ENCODE measurements around the gene GPRC5B.

GPRC5B gene

GRCh38 chr16:19884611-19885450 lies at the start of gene GPRC5B:
Gene GPRC5B (minus strand): TSS chr16:19884848. CDS start chr16:19872845, 12,003 bp downstream.
- DNase-seq (ENCODE audit: low read depth, low spot score): no peak

- DNase-seq (ENCODE audit: low read depth, low spot score): no peak
Observed at GRCh38 chr16:19933740-19934139, 49.1 kb upstream of the GPRC5B start.

GRCh38 chr16:19929062-19929511 lies 44.4 kb upstream of the GPRC5B start:
- DNase-seq (ENCODE audit: low read depth, low spot score): no peak

- DNase-seq (ENCODE audit: low read depth, low spot score): no peak
Observed at GRCh38 chr16:19928432-19928831, 43.8 kb upstream of the GPRC5B start.

- no peak for DNase-seq (ENCODE audit: low read depth, low spot score)
Observed at GRCh38 chr16:19926449-19927390, 42.1 kb upstream of the GPRC5B start.

- no peak for DNase-seq (ENCODE audit: low read depth, low spot score)
Observed at GRCh38 chr16:19923396-19923795, 38.7 kb upstream of the GPRC5B start.

GRCh38 chr16:19919142-19919541 lies 34.5 kb upstream of the GPRC5B start:
- DNase-seq (ENCODE audit: low read depth, low spot score): no peak

- DNase-seq (ENCODE audit: low read depth, low spot score): no peak
Observed at GRCh38 chr16:19916064-19916463, 31.4 kb upstream of the GPRC5B start.

- no peak for DNase-seq (ENCODE audit: low read depth, low spot score)
Observed at GRCh38 chr16:19914877-19915276, 30.2 kb upstream of the GPRC5B start.

GRCh38 chr16:19913340-19913645 lies 28.6 kb upstream of the GPRC5B start:
- DNase-seq (ENCODE audit: low read depth, low spot score): no peak

GRCh38 chr16:19912455-19913339 lies 28.0 kb upstream of the GPRC5B start:
- DNase-seq (ENCODE audit: low read depth, low spot score): no peak

- no peak for DNase-seq (ENCODE audit: low read depth, low spot score)
Observed at GRCh38 chr16:19911747-19912454, 27.3 kb upstream of the GPRC5B start.

- DNase-seq (ENCODE audit: low read depth, low spot score): no peak
Observed at GRCh38 chr16:19911204-19911603, 26.6 kb upstream of the GPRC5B start.

- no peak for DNase-seq (ENCODE audit: low read depth, low spot score)
Observed at GRCh38 chr16:19909750-19910322, 25.2 kb upstream of the GPRC5B start.

GRCh38 chr16:19908921-19909320 lies 24.3 kb upstream of the GPRC5B start:
- no peak for DNase-seq (ENCODE audit: low read depth, low spot score)

- DNase-seq (ENCODE audit: low read depth, low spot score): peak; percentile 21
Observed at GRCh38 chr16:19907161-19907992, 22.7 kb upstream of the GPRC5B start.

GRCh38 chr16:19901164-19901563 lies 16.5 kb upstream of the GPRC5B start:
- no peak for DNase-seq (ENCODE audit: low read depth, low spot score)

- no peak for DNase-seq (ENCODE audit: low read depth, low spot score)
Observed at GRCh38 chr16:19899605-19899955, 14.9 kb upstream of the GPRC5B start.

GRCh38 chr16:19898924-19899604 lies 14.4 kb upstream of the GPRC5B start:
- DNase-seq (ENCODE audit: low read depth, low spot score): no peak
